B cell (primary cell): Measurements from ENCODE around the gene CPNE2.

Experiments
- EZH2 ChIP-seq: IDR thresholded peaks from 2 replicates; pipeline ENCODE4 v1.6.1; 2012; ENCODE audit warnings: borderline replicate concordance, low read depth, mild to moderate bottlenecking, moderate library complexity, low read length; ENCODE audit not compliant: insufficient read depth, poor library complexity, severe bottlenecking
- TF ChIP-seq, protein P1 (sequence below): fragments of 200-600 bp; IDR thresholded peaks from one replicate; pipeline ENCODE4 v1.8.0; 2022; ENCODE audit warnings: antibody characterized with exemption, mild to moderate bottlenecking

- TF ChIP-seq, protein P1, sequence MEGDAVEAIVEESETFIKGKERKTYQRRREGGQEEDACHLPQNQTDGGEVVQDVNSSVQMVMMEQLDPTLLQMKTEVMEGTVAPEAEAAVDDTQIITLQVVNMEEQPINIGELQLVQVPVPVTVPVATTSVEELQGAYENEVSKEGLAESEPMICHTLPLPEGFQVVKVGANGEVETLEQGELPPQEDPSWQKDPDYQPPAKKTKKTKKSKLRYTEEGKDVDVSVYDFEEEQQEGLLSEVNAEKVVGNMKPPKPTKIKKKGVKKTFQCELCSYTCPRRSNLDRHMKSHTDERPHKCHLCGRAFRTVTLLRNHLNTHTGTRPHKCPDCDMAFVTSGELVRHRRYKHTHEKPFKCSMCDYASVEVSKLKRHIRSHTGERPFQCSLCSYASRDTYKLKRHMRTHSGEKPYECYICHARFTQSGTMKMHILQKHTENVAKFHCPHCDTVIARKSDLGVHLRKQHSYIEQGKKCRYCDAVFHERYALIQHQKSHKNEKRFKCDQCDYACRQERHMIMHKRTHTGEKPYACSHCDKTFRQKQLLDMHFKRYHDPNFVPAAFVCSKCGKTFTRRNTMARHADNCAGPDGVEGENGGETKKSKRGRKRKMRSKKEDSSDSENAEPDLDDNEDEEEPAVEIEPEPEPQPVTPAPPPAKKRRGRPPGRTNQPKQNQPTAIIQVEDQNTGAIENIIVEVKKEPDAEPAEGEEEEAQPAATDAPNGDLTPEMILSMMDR: no peak
- TF ChIP-seq EZH2: no peak
Measured at GRCh38 chr16:57098188-57098841, 5.9 kb downstream of the CPNE2 start.
